GM23338 (cell line): ENCODE measurements around the gene CAMTA1. TPM values are rescaled to one million over a fixed set of nuclear protein-coding genes. Genes with fewer than 3 reads are reported as not detected.

Experiments
- ATAC-seq: fragments of 200-7000 bp; cut with Tn5 transposase; 3 replicates; pipeline ENCODE4 v1.9.1; 2020
- DNase-seq: peaks from one replicate; pipeline ENCODE4 v3.0.0-alpha.2; 2015; ENCODE audit warnings: low spot score
- H2AFZ ChIP-seq: fragments of 200-600 bp; sonication (generic); 2 replicates; pipeline ENCODE4 v1.8.0; 2016; ENCODE audit warnings: antibody characterized with exemption, mild to moderate bottlenecking, moderate library complexity
- H3F3A ChIP-seq: fragments of 200-600 bp; sonication (generic); replicated peaks from 2 replicates; pipeline ENCODE4 v1.8.0; 2017; ENCODE audit warnings: antibody characterized with exemption, mixed run types, low read depth
- H3K27ac ChIP-seq: fragments of 200-600 bp; sonication (generic); 2 replicates; pipeline ENCODE4 v1.6.1; 2016; ENCODE audit warnings: low read depth
- H3K27me3 ChIP-seq: fragments of 200-600 bp; sonication (generic); 2 replicates; pipeline ENCODE4 v1.8.0; 2016; ENCODE audit warnings: mild to moderate bottlenecking, mixed run types, moderate library complexity; ENCODE audit not compliant: insufficient read depth
- H3K36me3 ChIP-seq: fragments of 200-600 bp; sonication (generic); 2 replicates; pipeline ENCODE4 v1.8.0; 2016; ENCODE audit warnings: mild to moderate bottlenecking; ENCODE audit not compliant: insufficient read depth
- H3K4me1 ChIP-seq: fragments of 200-600 bp; sonication (generic); 2 replicates; pipeline ENCODE4 v1.8.0; 2016; ENCODE audit warnings: mild to moderate bottlenecking, moderate library complexity; ENCODE audit not compliant: insufficient read depth
- H3K4me2 ChIP-seq: fragments of 200-600 bp; sonication (generic); 2 replicates; pipeline ENCODE4 v1.7.1; 2017; ENCODE audit warnings: mixed run types
- H3K4me3 ChIP-seq: fragments of 200-600 bp; sonication (generic); 2 replicates; pipeline ENCODE4 v1.6.1; 2016; ENCODE audit warnings: mixed run types
- H3K79me2 ChIP-seq: fragments of 200-600 bp; sonication (generic); replicated peaks from 2 replicates; pipeline ENCODE4 v1.8.0; 2017; ENCODE audit warnings: mild to moderate bottlenecking; ENCODE audit not compliant: insufficient read depth
- H3K9me2 ChIP-seq: fragments of 200-600 bp; sonication (generic); 2 replicates; pipeline ENCODE4 v1.8.0; 2017; ENCODE audit not compliant: insufficient read depth
- H4K20me1 ChIP-seq: fragments of 200-600 bp; sonication (generic); replicated peaks from 2 replicates; pipeline ENCODE4 v1.8.0; 2017; ENCODE audit warnings: mild to moderate bottlenecking; ENCODE audit not compliant: insufficient read depth
- H3K27ac Mint-ChIP-seq: 2 replicates; pipeline ENCODE4 v1.8.0; 2020; ENCODE audit warnings: inconsistent platforms, mild to moderate bottlenecking, moderate library complexity, mixed read lengths
- H3K27me3 Mint-ChIP-seq: 3 replicates; pipeline ENCODE4 v1.8.0; 2022; ENCODE audit warnings: low read depth, mild to moderate bottlenecking, moderate library complexity, mixed read lengths, inconsistent platforms; ENCODE audit not compliant: insufficient read depth, poor library complexity
- H3K36me3 Mint-ChIP-seq: 3 replicates; pipeline ENCODE4 v1.8.0; 2021; ENCODE audit warnings: low read depth, mild to moderate bottlenecking, inconsistent platforms, moderate library complexity, mixed read lengths
- H3K4me1 Mint-ChIP-seq: 3 replicates; pipeline ENCODE4 v1.8.0; 2020; ENCODE audit warnings: mild to moderate bottlenecking, inconsistent platforms, mixed read lengths
- H3K4me3 Mint-ChIP-seq: 3 replicates; pipeline ENCODE4 v1.8.0; 2021; ENCODE audit warnings: moderate library complexity, mild to moderate bottlenecking, inconsistent platforms, mixed read lengths
- H3K9me3 Mint-ChIP-seq: 3 replicates; pipeline ENCODE4 v1.8.0; 2020; ENCODE audit warnings: moderate library complexity, mild to moderate bottlenecking, inconsistent platforms, mixed read lengths
- CREB1 ChIP-seq: fragments of 250-450 bp; sonication (Bioruptor Pico); IDR thresholded peaks from 2 replicates; pipeline ENCODE4 v1.5.0; 2020; ENCODE audit warnings: low read depth, mild to moderate bottlenecking, moderate library complexity
- EZH2 ChIP-seq: fragments of 200-600 bp; sonication (generic); IDR thresholded peaks from one replicate; pipeline ENCODE4 v1.8.0; 2017; ENCODE audit warnings: antibody characterized with exemption, mild to moderate bottlenecking, low read depth; ENCODE audit not compliant: unreplicated experiment
- EZH2phosphoT487 ChIP-seq: fragments of 200-600 bp; sonication (generic); IDR thresholded peaks from one replicate; pipeline ENCODE4 v1.8.1; 2018; ENCODE audit warnings: antibody characterized with exemption; ENCODE audit not compliant: unreplicated experiment
- JUNB ChIP-seq: IDR thresholded peaks from one replicate; pipeline ENCODE4 v1.6.1; 2016; ENCODE audit warnings: antibody characterized with exemption; ENCODE audit not compliant: unreplicated experiment
- NANOG ChIP-seq: IDR thresholded peaks from 2 replicates; pipeline ENCODE4 v1.6.1; 2016; ENCODE audit warnings: antibody characterized with exemption, borderline replicate concordance
- POLR2AphosphoS5 ChIP-seq: IDR thresholded peaks from 2 replicates; pipeline ENCODE4 v1.6.1; 2016; ENCODE audit warnings: antibody characterized with exemption, low read depth
- STAT1 ChIP-seq: IDR thresholded peaks from one replicate; pipeline ENCODE4 v1.6.1; 2016; ENCODE audit warnings: antibody characterized with exemption; ENCODE audit not compliant: unreplicated experiment
- ZNF114 ChIP-seq: fragments of 250-450 bp; sonication (Bioruptor Pico); IDR thresholded peaks from 2 replicates; pipeline ENCODE4 v1.5.0; 2020; ENCODE audit warnings: mild to moderate bottlenecking, moderate library complexity
- ZNF331 ChIP-seq: fragments of 250-450 bp; sonication (Bioruptor Pico); IDR thresholded peaks from 2 replicates; pipeline ENCODE4 v1.5.0; 2020; ENCODE audit warnings: low read depth, mild to moderate bottlenecking, moderate library complexity
- ZNF462 ChIP-seq: fragments of 250-450 bp; sonication (Bioruptor Pico); IDR thresholded peaks from 2 replicates; pipeline ENCODE4 v1.5.0; 2020; ENCODE audit warnings: mild to moderate bottlenecking, moderate library complexity
- polyA plus RNA-seq: library from polyadenylated mRNA; unstranded; fragments of >200 nt; fragmentation: Nextera tagmentation; extraction: Ambion mirVana; gene quantifications from 2 replicates; pipeline ENCODE4 v1.2.1, GENCODE V29; 2016
- total RNA-seq: library from RNA; depleted of rRNA; stranded (reverse); fragments of >200 nt; shearing (Covaris generic); gene quantifications from 2 replicates; pipeline ENCODE4 v1.2.3, GENCODE V29; 2014
- TF ChIP-seq, protein P1 (sequence below): IDR thresholded peaks from one replicate; pipeline ENCODE4 v1.6.1; 2018; ENCODE audit warnings: antibody characterized with exemption; ENCODE audit not compliant: unreplicated experiment
- TF ChIP-seq, protein P2 (sequence below): IDR thresholded peaks from 2 replicates; pipeline ENCODE4 v1.6.1; 2016; ENCODE audit warnings: antibody characterized with exemption
- TF ChIP-seq, protein P3 (sequence below), 2 experiments: fragments of 200-600 bp in 1 of 2; sonication (generic) in 1 of 2; conservative IDR thresholded peaks; 2 replicates each; pipeline versions ENCODE4 v1.5.1 to v1.6.1; 2016 to 2017; ENCODE audit warnings: antibody characterized with exemption in 2 of 2, low read depth in 2 of 2, mild to moderate bottlenecking in 2 of 2, moderate library complexity in 1 of 2

CAMTA1 gene
- total and polyA plus RNA-seq, 2 experiments from 2014 or later: 115 to 519 TPM

- H3K27me3 Mint-ChIP-seq: peaks cover 16% of the 10 kb centered on the region
- no peaks in the 10 kb centered on the region for H3K27me3 ChIP-seq
- no peak for TF ChIP-seq CREB1 (CRISPR knock-in tag)
- TF ChIP-seq, protein P1, sequence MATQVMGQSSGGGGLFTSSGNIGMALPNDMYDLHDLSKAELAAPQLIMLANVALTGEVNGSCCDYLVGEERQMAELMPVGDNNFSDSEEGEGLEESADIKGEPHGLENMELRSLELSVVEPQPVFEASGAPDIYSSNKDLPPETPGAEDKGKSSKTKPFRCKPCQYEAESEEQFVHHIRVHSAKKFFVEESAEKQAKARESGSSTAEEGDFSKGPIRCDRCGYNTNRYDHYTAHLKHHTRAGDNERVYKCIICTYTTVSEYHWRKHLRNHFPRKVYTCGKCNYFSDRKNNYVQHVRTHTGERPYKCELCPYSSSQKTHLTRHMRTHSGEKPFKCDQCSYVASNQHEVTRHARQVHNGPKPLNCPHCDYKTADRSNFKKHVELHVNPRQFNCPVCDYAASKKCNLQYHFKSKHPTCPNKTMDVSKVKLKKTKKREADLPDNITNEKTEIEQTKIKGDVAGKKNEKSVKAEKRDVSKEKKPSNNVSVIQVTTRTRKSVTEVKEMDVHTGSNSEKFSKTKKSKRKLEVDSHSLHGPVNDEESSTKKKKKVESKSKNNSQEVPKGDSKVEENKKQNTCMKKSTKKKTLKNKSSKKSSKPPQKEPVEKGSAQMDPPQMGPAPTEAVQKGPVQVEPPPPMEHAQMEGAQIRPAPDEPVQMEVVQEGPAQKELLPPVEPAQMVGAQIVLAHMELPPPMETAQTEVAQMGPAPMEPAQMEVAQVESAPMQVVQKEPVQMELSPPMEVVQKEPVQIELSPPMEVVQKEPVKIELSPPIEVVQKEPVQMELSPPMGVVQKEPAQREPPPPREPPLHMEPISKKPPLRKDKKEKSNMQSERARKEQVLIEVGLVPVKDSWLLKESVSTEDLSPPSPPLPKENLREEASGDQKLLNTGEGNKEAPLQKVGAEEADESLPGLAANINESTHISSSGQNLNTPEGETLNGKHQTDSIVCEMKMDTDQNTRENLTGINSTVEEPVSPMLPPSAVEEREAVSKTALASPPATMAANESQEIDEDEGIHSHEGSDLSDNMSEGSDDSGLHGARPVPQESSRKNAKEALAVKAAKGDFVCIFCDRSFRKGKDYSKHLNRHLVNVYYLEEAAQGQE: no peak
- no peak for TF ChIP-seq POLR2AphosphoS5
- no peak for TF ChIP-seq JUNB
- no peak for TF ChIP-seq ZNF462 (CRISPR knock-in tag)
- no peak for TF ChIP-seq ZNF114 (CRISPR knock-in tag)
- TF ChIP-seq NANOG: no peak
- no peak for TF ChIP-seq EZH2phosphoT487
- TF ChIP-seq STAT1: no peak
- TF ChIP-seq, protein P2, sequence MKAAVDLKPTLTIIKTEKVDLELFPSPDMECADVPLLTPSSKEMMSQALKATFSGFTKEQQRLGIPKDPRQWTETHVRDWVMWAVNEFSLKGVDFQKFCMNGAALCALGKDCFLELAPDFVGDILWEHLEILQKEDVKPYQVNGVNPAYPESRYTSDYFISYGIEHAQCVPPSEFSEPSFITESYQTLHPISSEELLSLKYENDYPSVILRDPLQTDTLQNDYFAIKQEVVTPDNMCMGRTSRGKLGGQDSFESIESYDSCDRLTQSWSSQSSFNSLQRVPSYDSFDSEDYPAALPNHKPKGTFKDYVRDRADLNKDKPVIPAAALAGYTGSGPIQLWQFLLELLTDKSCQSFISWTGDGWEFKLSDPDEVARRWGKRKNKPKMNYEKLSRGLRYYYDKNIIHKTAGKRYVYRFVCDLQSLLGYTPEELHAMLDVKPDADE: no peak
- no peak for TF ChIP-seq ZNF331 (CRISPR knock-in tag)
- TF ChIP-seq EZH2: no peak
- TF ChIP-seq, protein P3, sequence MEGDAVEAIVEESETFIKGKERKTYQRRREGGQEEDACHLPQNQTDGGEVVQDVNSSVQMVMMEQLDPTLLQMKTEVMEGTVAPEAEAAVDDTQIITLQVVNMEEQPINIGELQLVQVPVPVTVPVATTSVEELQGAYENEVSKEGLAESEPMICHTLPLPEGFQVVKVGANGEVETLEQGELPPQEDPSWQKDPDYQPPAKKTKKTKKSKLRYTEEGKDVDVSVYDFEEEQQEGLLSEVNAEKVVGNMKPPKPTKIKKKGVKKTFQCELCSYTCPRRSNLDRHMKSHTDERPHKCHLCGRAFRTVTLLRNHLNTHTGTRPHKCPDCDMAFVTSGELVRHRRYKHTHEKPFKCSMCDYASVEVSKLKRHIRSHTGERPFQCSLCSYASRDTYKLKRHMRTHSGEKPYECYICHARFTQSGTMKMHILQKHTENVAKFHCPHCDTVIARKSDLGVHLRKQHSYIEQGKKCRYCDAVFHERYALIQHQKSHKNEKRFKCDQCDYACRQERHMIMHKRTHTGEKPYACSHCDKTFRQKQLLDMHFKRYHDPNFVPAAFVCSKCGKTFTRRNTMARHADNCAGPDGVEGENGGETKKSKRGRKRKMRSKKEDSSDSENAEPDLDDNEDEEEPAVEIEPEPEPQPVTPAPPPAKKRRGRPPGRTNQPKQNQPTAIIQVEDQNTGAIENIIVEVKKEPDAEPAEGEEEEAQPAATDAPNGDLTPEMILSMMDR (conservative IDR thresholded peaks at IDR 0.05; ENCODE audit: low read depth in 2 of 2): no peak
- peaks cover 2% of the 10 kb centered on the region; the same call in 1 of the 3 replicates for H3K4me1 Mint-ChIP-seq
- no peaks in the 10 kb centered on the region for H3K9me2 ChIP-seq
- H3K9me3 Mint-ChIP-seq: no peaks in the 10 kb centered on the region; the same call in 2 of the 3 replicates
- H3K4me3 ChIP-seq: no peak overlapping the region
- H2AFZ ChIP-seq: no peak overlapping the region
- H4K20me1 ChIP-seq: no peaks in the 10 kb centered on the region
- H3K79me2 ChIP-seq: no peaks in the 10 kb centered on the region
- no peak for ATAC-seq
- H3K4me1 ChIP-seq: no peaks in the 10 kb centered on the region
- no peaks in the 10 kb centered on the region for H3K36me3 ChIP-seq
- no peaks in the 10 kb centered on the region for H3F3A ChIP-seq
- no peak overlapping the region for H3K27ac ChIP-seq
- no peak overlapping the region for H3K27ac Mint-ChIP-seq
- H3K4me3 Mint-ChIP-seq: no peak overlapping the region
- H3K36me3 Mint-ChIP-seq: no peaks in the 10 kb centered on the region
- no peak overlapping the region for H3K4me2 ChIP-seq
- DNase-seq: no peak
Observed at GRCh38 chr1:7560128-7560527, 774.9 kb downstream of the CAMTA1 start.
